ENCODE measurements around the gene ATXN7L1.
"Not testable (repeated sequence)": the region's sequence is repeated elsewhere in the genome, so short reads cannot be mapped to it uniquely, and the experiment has no call there.

Gene ATXN7L1

GRCh38 chr7:105854498-105854897, 21.9 kb downstream of the ATXN7L1 start:
- DNase-seq = no peak

- no peak for DNase-seq
These were observed 22.4 kb downstream of the ATXN7L1 start for GRCh38 chr7:105853931-105854419.

- DNase-seq = no peak
These were observed 25.3 kb downstream of the ATXN7L1 start for GRCh38 chr7:105851064-105851463.

GRCh38 chr7:105849122-105849855, 27.1 kb downstream of the ATXN7L1 start:
- no peak for DNase-seq

GRCh38 chr7:105846404-105846803, 30.0 kb downstream of the ATXN7L1 start:
- DNase-seq = no peak

- DNase-seq = not testable (repeated sequence)
These were observed 31.7 kb downstream of the ATXN7L1 start for GRCh38 chr7:105844681-105845080.

- no peak for DNase-seq
These were observed 34.5 kb downstream of the ATXN7L1 start for GRCh38 chr7:105841866-105842265.

GRCh38 chr7:105840981-105841749, 35.2 kb downstream of the ATXN7L1 start:
- no peak for DNase-seq

- no peak for DNase-seq
These were observed 37.1 kb downstream of the ATXN7L1 start for GRCh38 chr7:105839266-105839665.

GRCh38 chr7:105838627-105839231, 37.7 kb downstream of the ATXN7L1 start:
- no peak for DNase-seq

- DNase-seq = no peak
These were observed 38.4 kb downstream of the ATXN7L1 start for GRCh38 chr7:105837765-105838626.

- DNase-seq = no peak
These were observed 41.0 kb downstream of the ATXN7L1 start for GRCh38 chr7:105835441-105835840.

- no peak for DNase-seq
These were observed 44.4 kb downstream of the ATXN7L1 start for GRCh38 chr7:105831824-105832535.

- no peak for DNase-seq
These were observed 45.1 kb downstream of the ATXN7L1 start for GRCh38 chr7:105831302-105831620.

GRCh38 chr7:105830405-105831301, 45.7 kb downstream of the ATXN7L1 start:
- DNase-seq = peak; percentile 43

GRCh38 chr7:105829681-105830322, 46.6 kb downstream of the ATXN7L1 start:
- DNase-seq = no peak

- DNase-seq = no peak
These were observed 48.3 kb downstream of the ATXN7L1 start for GRCh38 chr7:105828141-105828540.

GRCh38 chr7:105827151-105827875, 49.1 kb downstream of the ATXN7L1 start:
- DNase-seq = no peak

- no peak for DNase-seq
These were observed 50.3 kb downstream of the ATXN7L1 start for GRCh38 chr7:105826143-105826542.

GRCh38 chr7:105825371-105825770, 51.0 kb downstream of the ATXN7L1 start:
- no peak for DNase-seq

All from 8988T (cell line).